PC-9 (cell line): Measurements from ENCODE around the gene DLGAP1. TPM values are rescaled to one million over a fixed set of nuclear protein-coding genes. Genes with fewer than 3 reads are reported as not detected.

ENCODE experiments used
- BruUV-seq: library from RNA; stranded (reverse); fragments of 400-500 nt; replicated peaks from 2 replicates; lab custom pipeline; 2021; lab: Mats Ljungman, UMichigan
- CTCF ChIA-PET: fragments of 300-600 bp; sonication (Branson Sonifier 250); formaldehyde crosslinking; loops from one replicate; lab custom pipeline; 2022; ENCODE audit warnings: antibody characterized with exemption; lab: Charles Lee
- POLR2A ChIA-PET: fragments of 300-600 bp; sonication (Branson Sonifier 250); formaldehyde crosslinking; loops from one replicate; lab custom pipeline; 2022; ENCODE audit warnings: antibody characterized with exemption; ENCODE audit not compliant: unreplicated experiment; lab: Charles Lee
- DNase-seq, 2 experiments: peaks; one replicate each; pipeline versions ENCODE4 v3.0.0 to v3.0.0-alpha.2; 2015 to 2022; ENCODE audit warnings: mixed read lengths in 1 of 2
- H2AFZ ChIP-seq: fragments of 200-600 bp; sonication (generic); 2 replicates; pipeline ENCODE4 v1.8.1; 2017; ENCODE audit warnings: antibody characterized with exemption
- H3F3A ChIP-seq: fragments of 200-600 bp; sonication (generic); 2 replicates; pipeline ENCODE4 v1.8.1; 2017; ENCODE audit warnings: antibody characterized with exemption, mild to moderate bottlenecking, low read depth; ENCODE audit not compliant: insufficient read depth
- H3K27ac ChIP-seq: fragments of 200-600 bp; sonication (generic); 2 replicates; pipeline ENCODE4 v1.6.1; 2016; ENCODE audit warnings: mixed run types
- H3K27me3 ChIP-seq: fragments of 200-600 bp; sonication (generic); 2 replicates; pipeline ENCODE4 v1.6.1; 2016; ENCODE audit warnings: low read depth, mixed run types; ENCODE audit not compliant: insufficient read depth
- H3K36me3 ChIP-seq: fragments of 200-600 bp; sonication (generic); 2 replicates; pipeline ENCODE4 v1.6.1; 2016; ENCODE audit warnings: low read depth, mixed run types
- H3K4me1 ChIP-seq: fragments of 200-600 bp; sonication (generic); replicated peaks from 2 replicates; pipeline ENCODE4 v1.6.1; 2016; ENCODE audit warnings: mixed run types; ENCODE audit not compliant: insufficient read depth
- H3K4me2 ChIP-seq: fragments of 200-600 bp; sonication (generic); 2 replicates; pipeline ENCODE4 v1.6.1; 2017; ENCODE audit warnings: mixed run types
- H3K4me3 ChIP-seq: fragments of 200-600 bp; sonication (generic); 2 replicates; pipeline ENCODE4 v1.6.1; 2016; ENCODE audit warnings: mixed run types
- H3K79me2 ChIP-seq: fragments of 200-600 bp; sonication (generic); 2 replicates; pipeline ENCODE4 v1.6.1; 2017; ENCODE audit warnings: low read depth, mixed run types
- H3K9me2 ChIP-seq: fragments of 200-600 bp; sonication (generic); 2 replicates; pipeline ENCODE4 v1.8.1; 2017; ENCODE audit warnings: mild to moderate bottlenecking; ENCODE audit not compliant: insufficient read depth
- H3K9me3 ChIP-seq: fragments of 200-600 bp; sonication (generic); 2 replicates; pipeline ENCODE4 v1.8.1; 2016; ENCODE audit warnings: low read depth; ENCODE audit not compliant: insufficient read depth
- H4K20me1 ChIP-seq: fragments of 200-600 bp; sonication (generic); 2 replicates; pipeline ENCODE4 v1.8.1; 2017; ENCODE audit not compliant: insufficient read depth
- EZH2 ChIP-seq: fragments of 200-600 bp; sonication (generic); IDR thresholded peaks from 2 replicates; pipeline ENCODE4 v1.8.0; 2017; ENCODE audit warnings: antibody characterized with exemption, low read depth
- intact Hi-C: fragments of 100-400 bp; cut with micrococcal nuclease; formaldehyde crosslinking; loops from one replicate; pipeline ENCODE4 v1.10.0; 2022; ENCODE audit not compliant: unreplicated experiment
- total RNA-seq: library from RNA; stranded (reverse); gene quantifications from 2 replicates; pipeline ENCODE4 v1.2.3, GENCODE V29; 2021
- TF ChIP-seq, protein P1 (sequence below): fragments of 200-600 bp; sonication (generic); conservative IDR thresholded peaks from 2 replicates; pipeline ENCODE4 v1.6.1; 2017; ENCODE audit warnings: mixed run types, antibody characterized with exemption, mild to moderate bottlenecking, moderate library complexity

DLGAP1 gene
- total RNA-seq, 1 experiment from 2014 or later, result not detected

DNA sequence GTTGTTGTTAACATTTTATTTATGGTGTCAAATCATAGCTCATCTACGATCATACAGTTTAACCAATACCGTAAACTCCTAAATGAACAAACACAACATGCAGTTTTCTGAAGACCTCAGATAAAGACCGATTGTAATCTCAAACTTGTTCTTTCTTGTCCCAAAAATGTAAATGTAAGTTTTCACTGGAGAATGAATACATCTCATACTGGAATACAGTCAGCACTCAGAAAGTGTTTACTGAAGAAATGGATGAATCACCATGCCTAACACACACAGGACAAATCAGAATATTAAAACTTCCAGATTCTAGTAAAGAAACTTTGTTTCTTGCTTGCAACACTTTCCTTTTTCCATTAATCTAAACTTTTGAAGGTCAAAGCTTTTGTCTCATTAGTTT lies 380.5 kb downstream of the DLGAP1 start:
- no TSS peak for BruUV-seq
- no peak for DNase-seq
- no peak overlapping the region for H3K4me2 ChIP-seq
- ChIA-PET CTCF (no interaction called here), POLR2A (no interaction called here)
- no peak overlapping the region for H2AFZ ChIP-seq
- no peaks in the 10 kb centered on the region for H3K27me3 ChIP-seq
- H3K4me3 ChIP-seq, result no peak overlapping the region
- H3K9me3 ChIP-seq, result no peaks in the 10 kb centered on the region
- H3K36me3 ChIP-seq, result no peaks in the 10 kb centered on the region
- no peaks in the 10 kb centered on the region for H4K20me1 ChIP-seq
- TF ChIP-seq, protein P1, sequence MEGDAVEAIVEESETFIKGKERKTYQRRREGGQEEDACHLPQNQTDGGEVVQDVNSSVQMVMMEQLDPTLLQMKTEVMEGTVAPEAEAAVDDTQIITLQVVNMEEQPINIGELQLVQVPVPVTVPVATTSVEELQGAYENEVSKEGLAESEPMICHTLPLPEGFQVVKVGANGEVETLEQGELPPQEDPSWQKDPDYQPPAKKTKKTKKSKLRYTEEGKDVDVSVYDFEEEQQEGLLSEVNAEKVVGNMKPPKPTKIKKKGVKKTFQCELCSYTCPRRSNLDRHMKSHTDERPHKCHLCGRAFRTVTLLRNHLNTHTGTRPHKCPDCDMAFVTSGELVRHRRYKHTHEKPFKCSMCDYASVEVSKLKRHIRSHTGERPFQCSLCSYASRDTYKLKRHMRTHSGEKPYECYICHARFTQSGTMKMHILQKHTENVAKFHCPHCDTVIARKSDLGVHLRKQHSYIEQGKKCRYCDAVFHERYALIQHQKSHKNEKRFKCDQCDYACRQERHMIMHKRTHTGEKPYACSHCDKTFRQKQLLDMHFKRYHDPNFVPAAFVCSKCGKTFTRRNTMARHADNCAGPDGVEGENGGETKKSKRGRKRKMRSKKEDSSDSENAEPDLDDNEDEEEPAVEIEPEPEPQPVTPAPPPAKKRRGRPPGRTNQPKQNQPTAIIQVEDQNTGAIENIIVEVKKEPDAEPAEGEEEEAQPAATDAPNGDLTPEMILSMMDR, result no peak
- TF ChIP-seq EZH2, result no peak
- H3K79me2 ChIP-seq, result no peaks in the 10 kb centered on the region
- no peaks in the 10 kb centered on the region for H3F3A ChIP-seq
- no peaks in the 10 kb centered on the region for H3K4me1 ChIP-seq
- H3K27ac ChIP-seq, result no peak overlapping the region
- no peaks in the 10 kb centered on the region for H3K9me2 ChIP-seq
- intact Hi-C loops, result no loop called here

DNA sequence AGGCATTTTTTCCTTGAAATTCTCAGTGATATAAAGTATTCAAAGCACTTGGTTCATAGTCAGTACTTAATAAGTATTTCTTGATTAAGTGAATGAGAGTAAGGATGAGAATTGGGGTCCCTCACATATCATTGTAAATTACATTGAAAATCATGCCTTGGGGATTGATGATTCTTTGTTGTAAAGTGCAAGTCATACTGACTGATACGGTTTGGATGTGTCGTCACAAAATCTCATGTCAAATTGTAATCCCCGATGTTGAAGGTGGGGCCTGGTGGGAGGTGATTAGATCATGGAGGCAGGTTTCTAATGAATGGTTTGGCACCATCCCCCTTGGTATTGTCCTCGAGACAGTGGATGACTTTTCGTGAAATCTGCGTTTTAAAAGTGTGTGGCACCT lies 385.9 kb downstream of the DLGAP1 start:
- Histone ChIP-seq H3K9me3 (no peaks in the 10 kb centered on the region), H3K4me3 (no peak overlapping the region), H2AFZ (no peak overlapping the region), H4K20me1 (no peaks in the 10 kb centered on the region), H3K79me2 (no peaks in the 10 kb centered on the region), H3K27me3 (no peaks in the 10 kb centered on the region), H3K4me2 (no peak overlapping the region), H3K4me1 (no peaks in the 10 kb centered on the region), H3F3A (no peaks in the 10 kb centered on the region), H3K36me3 (no peaks in the 10 kb centered on the region), H3K9me2 (no peaks in the 10 kb centered on the region), H3K27ac (no peak overlapping the region)
- no TSS peak for BruUV-seq
- POLR2A ChIA-PET, result interaction anchor here (0.6 kb wide), 1 partner anchor 474 kb away, joined by 7 read pairs; no protein-coding TSS in a partner anchor
- DNase-seq, result no peak
- CTCF ChIA-PET, result no interaction called here
- intact Hi-C loops, result loop anchor here (2.0 to 10.0 kb wide), 2 partner anchors 364 to 788 kb away; no protein-coding TSS in a partner anchor
- TF ChIP-seq, protein P1, result no peak
- TF ChIP-seq EZH2, result no peak

DNA sequence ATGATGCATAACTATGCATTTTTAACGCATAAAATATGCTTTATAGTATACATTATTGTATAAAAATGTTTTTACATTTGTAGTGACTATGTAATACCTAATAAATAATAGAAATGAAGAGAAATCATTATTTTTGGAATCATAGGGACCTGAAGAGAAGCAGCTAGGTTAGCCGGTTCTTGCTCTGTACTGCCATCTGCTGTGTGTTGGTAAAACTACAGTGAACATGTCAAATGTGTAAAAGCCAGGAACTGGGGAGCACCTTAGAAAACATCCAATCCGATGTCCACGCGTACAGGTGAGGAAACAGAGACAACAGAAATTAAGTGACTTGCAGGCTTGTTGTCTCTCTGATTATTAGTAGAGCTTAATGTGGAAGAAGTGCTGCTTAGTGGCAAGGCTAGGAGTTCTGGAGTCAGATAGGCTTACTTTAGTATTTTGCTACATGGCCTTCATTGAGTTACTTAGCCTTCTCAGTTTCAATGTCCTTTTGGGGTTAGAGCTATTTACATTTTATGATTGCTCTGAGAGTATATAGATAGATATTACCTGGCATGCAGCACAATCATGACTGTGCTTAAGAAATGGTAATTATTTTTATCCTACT lies 386.5 kb downstream of the DLGAP1 start:
- no peak for TF ChIP-seq EZH2
- TF ChIP-seq, protein P1, result peak; percentile 86
- H3K9me2 ChIP-seq, result no peaks in the 10 kb centered on the region
- CTCF ChIA-PET, result interaction anchor here (0.6 kb wide), 1 partner anchor 787 kb away, joined by 20 read pairs; no protein-coding TSS in a partner anchor
- no peaks in the 10 kb centered on the region for H3K4me1 ChIP-seq
- H3F3A ChIP-seq, result no peaks in the 10 kb centered on the region
- no peak overlapping the region for H3K4me2 ChIP-seq
- H2AFZ ChIP-seq, result no peak overlapping the region
- H3K9me3 ChIP-seq, result no peaks in the 10 kb centered on the region
- H3K36me3 ChIP-seq, result no peaks in the 10 kb centered on the region
- H3K27me3 ChIP-seq, result no peaks in the 10 kb centered on the region
- no peak overlapping the region for H3K4me3 ChIP-seq
- POLR2A ChIA-PET, result interaction anchor here (0.6 kb wide), 1 partner anchor 473 kb away, joined by 7 read pairs; no protein-coding TSS in a partner anchor
- DNase-seq, result peak in 1 of 2 experiments; percentile 40
- intact Hi-C loops, result loop anchor here (1.0 to 10.0 kb wide), 3 partner anchors 297 to 788 kb away; no protein-coding TSS in a partner anchor
- no peaks in the 10 kb centered on the region for H4K20me1 ChIP-seq
- no peak overlapping the region for H3K27ac ChIP-seq
- no TSS peak for BruUV-seq
- no peaks in the 10 kb centered on the region for H3K79me2 ChIP-seq
